ENCODE data around the gene PRKCE. TPM values are rescaled to one million over a fixed set of nuclear protein-coding genes. Genes with fewer than 3 reads are reported as not detected.

Gene PRKCE
- total RNA-seq, 2 donors from 2014 or later, result 7.3 to 20.8 TPM

DNA sequence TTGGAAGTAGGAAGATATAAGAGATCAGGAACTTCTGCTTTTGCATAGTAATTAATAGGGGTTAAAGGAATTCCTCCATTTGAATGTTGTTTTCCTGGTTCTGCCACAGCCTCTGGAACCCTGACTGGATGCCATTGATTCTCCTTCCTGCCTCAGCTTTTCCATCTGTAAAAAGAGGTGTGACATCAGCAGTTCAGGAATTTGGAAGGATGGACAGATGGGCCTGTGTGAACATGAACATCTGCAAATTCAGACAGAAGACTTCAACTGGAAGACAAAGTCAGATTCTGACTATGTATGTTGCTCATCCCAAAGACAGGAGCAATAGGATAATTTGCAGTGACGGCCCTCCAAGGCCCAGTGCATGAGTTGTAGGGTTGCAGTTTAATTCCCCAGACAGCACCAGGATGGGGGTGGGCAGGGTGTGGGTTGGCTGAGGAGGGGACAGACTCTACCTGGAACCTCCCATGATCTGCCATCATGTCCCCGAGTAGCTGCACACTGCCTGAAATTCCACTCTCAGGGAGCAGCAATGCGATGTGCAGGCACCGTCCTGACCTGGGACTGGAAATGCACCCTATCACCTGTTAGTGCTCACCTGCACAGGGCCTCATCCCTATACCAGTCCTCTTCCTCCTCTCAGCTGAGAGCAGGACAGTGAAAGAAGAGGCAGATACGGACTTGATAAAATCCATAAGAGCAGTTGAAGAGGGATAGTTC, 546.8 kb downstream of the PRKCE start:
- no peak for ATAC-seq
- no peak overlapping the region for H3K27ac ChIP-seq
- H3K4me3 ChIP-seq, result no peak overlapping the region
- no peaks in the 10 kb centered on the region for H3K36me3 ChIP-seq (replicated peaks in 1 of 2; ENCODE audit: insufficient read depth in 1 of 2, low read depth in 2 of 2)
- intact Hi-C loops (cut with DNase I), result no loop called here
- H3K27me3 ChIP-seq, result no peaks in the 10 kb centered on the region
- no peak for DNase-seq
- no peaks in the 10 kb centered on the region for H3K9me3 ChIP-seq
- no peaks in the 10 kb centered on the region for H3K4me1 ChIP-seq
- no peak for TF ChIP-seq POLR2A (IDR thresholded peaks at IDR 0.05)
- TF ChIP-seq, protein P1, sequence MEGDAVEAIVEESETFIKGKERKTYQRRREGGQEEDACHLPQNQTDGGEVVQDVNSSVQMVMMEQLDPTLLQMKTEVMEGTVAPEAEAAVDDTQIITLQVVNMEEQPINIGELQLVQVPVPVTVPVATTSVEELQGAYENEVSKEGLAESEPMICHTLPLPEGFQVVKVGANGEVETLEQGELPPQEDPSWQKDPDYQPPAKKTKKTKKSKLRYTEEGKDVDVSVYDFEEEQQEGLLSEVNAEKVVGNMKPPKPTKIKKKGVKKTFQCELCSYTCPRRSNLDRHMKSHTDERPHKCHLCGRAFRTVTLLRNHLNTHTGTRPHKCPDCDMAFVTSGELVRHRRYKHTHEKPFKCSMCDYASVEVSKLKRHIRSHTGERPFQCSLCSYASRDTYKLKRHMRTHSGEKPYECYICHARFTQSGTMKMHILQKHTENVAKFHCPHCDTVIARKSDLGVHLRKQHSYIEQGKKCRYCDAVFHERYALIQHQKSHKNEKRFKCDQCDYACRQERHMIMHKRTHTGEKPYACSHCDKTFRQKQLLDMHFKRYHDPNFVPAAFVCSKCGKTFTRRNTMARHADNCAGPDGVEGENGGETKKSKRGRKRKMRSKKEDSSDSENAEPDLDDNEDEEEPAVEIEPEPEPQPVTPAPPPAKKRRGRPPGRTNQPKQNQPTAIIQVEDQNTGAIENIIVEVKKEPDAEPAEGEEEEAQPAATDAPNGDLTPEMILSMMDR (IDR thresholded peaks at IDR 0.05), result no peak
- 92 to 94% methylated on average over 5 of the region's 5 CpGs for WGBS, 2 donors

DNA sequence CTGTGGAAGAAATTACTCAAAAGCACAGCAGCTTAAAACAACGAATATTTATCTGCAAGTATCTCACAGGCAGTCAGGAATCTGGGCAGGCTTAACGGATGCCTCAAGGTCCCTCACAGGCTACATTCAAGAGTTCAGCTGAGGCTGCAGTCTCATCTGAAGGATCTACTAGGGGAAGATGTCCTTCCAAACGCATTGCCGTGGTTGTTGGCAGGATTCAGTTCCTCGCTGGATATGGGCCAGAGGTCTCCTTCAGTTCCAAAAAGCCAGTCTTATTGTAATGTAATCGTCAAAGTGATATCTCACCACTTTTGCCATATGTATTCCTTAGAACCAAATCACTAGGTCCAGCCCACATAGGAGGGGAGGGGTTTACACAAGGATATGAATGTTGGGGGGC, 547.5 kb downstream of the PRKCE start:
- no peaks in the 10 kb centered on the region for H3K36me3 ChIP-seq (replicated peaks in 1 of 2; ENCODE audit: insufficient read depth in 1 of 2, low read depth in 2 of 2)
- intact Hi-C loops (cut with DNase I), result no loop called here
- H3K9me3 ChIP-seq, result no peaks in the 10 kb centered on the region
- H3K4me1 ChIP-seq, result no peaks in the 10 kb centered on the region
- DNase-seq (no peak), ATAC-seq (no peak)
- WGBS, 2 donors, result 46 to 56% methylated on average over 6 of the region's 6 CpGs
- no peak overlapping the region for H3K4me3 ChIP-seq
- no peaks in the 10 kb centered on the region for H3K27me3 ChIP-seq
- no peak overlapping the region for H3K27ac ChIP-seq
- TF ChIP-seq, protein P1 (IDR thresholded peaks at IDR 0.05), result no peak
- TF ChIP-seq POLR2A (IDR thresholded peaks at IDR 0.05), result no peak

GRCh38 chr2:46200100-46200690, 548.7 kb downstream of the PRKCE start:
- Histone ChIP-seq H3K4me1 (no peaks in the 10 kb centered on the region), H3K9me3 (no peaks in the 10 kb centered on the region), H3K27ac (peak overlapping the region in 1 of 4 donors; percentile 2), H3K27me3 (no peaks in the 10 kb centered on the region), H3K36me3 (replicated peaks in 1 of 2; ENCODE audit: insufficient read depth in 1 of 2, low read depth in 2 of 2) (no peaks in the 10 kb centered on the region), H3K4me3 (no peak overlapping the region)
- TF ChIP-seq, protein P1 (IDR thresholded peaks at IDR 0.05), result no peak
- no peak for TF ChIP-seq POLR2A (IDR thresholded peaks at IDR 0.05)
- DNase-seq (no peak), ATAC-seq (no peak)
- intact Hi-C loops (cut with DNase I), result no loop called here
- WGBS, 2 donors, result 44 to 86% methylated on average over 1 of the region's 1 CpG

DNA sequence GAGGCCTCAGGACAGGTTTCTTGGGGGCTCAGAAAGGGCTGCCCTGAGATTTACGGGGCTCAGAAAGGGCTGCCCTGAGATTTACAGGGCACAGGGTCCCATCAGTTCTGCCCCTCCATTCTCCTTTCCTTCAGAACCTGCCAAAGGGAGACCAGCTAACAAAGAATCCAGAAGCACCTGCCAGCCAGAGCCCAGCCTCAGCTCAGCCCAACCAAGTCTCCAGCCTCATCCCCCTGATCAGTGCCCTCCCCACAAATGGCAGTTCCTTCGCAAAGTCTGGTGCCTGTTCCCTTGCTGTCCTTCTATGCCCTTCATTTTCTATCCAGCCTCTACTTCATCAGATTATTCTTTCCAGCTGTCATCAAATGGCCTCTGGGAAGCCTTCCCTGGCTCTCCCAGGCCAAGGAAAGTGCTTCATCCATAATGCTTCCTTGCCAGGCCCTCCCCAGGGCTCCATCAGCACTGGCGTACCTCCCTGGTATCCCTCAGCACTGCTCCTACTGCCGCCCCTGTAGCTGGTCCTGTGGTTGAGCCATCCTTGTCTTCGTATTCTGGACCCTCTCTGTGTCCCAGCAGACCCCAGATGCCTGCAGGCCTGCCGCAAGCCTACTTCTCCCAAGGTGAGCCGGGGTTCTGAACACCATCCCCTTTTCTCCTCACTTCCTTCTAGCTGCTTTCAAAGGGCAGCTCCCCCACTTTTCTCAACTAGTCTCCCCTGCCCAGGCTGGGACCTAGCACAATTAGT, 549.6 kb downstream of the PRKCE start:
- H3K9me3 ChIP-seq, result no peaks in the 10 kb centered on the region
- TF ChIP-seq, protein P1 (IDR thresholded peaks at IDR 0.05), result no peak
- TF ChIP-seq POLR2A (IDR thresholded peaks at IDR 0.05), result no peak
- no peaks in the 10 kb centered on the region for H3K4me1 ChIP-seq
- peak overlapping the region in 1 of 4 donors; percentile 2 for H3K27ac ChIP-seq
- no peak overlapping the region for H3K4me3 ChIP-seq
- H3K27me3 ChIP-seq, result no peaks in the 10 kb centered on the region
- DNase-seq, result no peak
- WGBS, 2 donors, result 87 to 96% methylated on average over 7 of the region's 7 CpGs
- no peak for ATAC-seq
- intact Hi-C loops (cut with DNase I), result no loop called here
- no peaks in the 10 kb centered on the region for H3K36me3 ChIP-seq (replicated peaks in 1 of 2; ENCODE audit: insufficient read depth in 1 of 2, low read depth in 2 of 2)

Measured in body of pancreas (tissue), 4 donors.